Activated CD4-positive, alpha-beta T cell treated with anti-CD3 and anti-CD28 coated beads, Interleukin-2, amount 50 U/mL, for 16 hours (primary cell): ENCODE data around the gene NFKB1.

Experiments
- DNase-seq: peaks from one replicate; pipeline ENCODE4 v3.0.0-alpha.2; 2020

The NFKB1 gene

DNA sequence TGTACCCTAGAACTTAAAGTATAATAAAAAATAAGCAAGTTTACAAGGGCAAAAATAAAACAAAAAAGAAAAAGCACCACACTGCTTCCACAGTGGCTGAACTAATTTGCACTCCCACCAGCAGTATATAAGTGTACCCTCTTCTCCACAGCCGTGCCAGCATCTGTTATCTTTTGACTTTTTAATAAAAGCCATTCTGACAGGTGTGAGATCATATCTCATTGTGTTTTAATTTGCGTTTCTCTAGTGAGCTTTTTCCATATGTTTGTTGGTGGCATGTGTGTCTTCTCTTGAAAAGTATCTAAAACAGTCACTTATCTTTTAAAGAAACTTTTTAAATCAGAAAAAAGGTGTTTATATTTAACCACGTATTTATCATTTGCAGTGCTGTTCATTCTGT lies 71.3 kb downstream of the NFKB1 start:
- DNase-seq: no peak

DNA sequence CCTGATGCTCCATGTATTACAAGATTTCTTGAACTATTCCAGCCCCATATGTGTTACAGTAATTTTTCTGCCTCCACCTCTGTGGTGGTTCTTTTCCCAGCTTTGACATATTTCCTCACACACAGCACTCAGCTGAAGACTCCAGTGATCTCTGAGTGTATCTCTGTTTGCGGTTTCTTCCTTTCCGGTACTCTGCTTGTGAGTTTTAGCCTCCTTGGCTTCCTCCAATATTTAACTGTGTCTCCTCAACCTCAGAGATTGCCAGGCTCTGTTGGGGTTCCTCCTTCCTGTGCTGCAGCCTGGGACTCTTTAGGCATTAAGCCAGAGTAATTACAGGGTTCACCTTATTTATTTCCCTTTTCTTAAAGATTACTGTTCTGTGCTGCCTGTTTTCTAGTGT lies 73.2 kb downstream of the NFKB1 start:
- DNase-seq: no peak

- DNase-seq: no peak
These were observed 74.4 kb downstream of the NFKB1 start for GRCh38 chr4:102575369-102576129.

DNA sequence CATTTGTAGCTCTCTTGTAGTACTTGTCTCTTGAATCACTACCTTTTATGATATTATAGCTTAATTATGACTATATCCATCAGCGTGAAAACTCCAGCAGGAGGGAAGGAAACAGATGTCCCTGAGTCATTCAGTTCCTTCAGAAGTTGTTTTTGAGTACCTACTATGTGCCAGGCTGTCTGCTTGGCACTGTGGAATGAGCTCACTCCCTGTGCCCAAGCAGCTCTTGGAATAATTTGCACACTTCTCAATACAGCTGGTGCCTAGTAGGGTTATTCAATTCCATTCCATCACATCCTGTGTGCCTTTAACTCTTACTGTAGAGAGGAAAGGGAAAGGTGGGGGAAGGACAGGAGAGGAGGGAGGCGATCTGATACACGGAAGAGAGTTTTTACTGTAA lies 77.1 kb downstream of the NFKB1 start:
- DNase-seq: no peak

- no peak for DNase-seq
These were observed 77.7 kb downstream of the NFKB1 start for GRCh38 chr4:102578819-102579218.

GRCh38 chr4:102579794-102580462 lies 78.8 kb downstream of the NFKB1 start:
- DNase-seq: no peak

- peak; percentile 64 for DNase-seq
These were observed 79.3 kb downstream of the NFKB1 start for GRCh38 chr4:102580463-102580842.

DNA sequence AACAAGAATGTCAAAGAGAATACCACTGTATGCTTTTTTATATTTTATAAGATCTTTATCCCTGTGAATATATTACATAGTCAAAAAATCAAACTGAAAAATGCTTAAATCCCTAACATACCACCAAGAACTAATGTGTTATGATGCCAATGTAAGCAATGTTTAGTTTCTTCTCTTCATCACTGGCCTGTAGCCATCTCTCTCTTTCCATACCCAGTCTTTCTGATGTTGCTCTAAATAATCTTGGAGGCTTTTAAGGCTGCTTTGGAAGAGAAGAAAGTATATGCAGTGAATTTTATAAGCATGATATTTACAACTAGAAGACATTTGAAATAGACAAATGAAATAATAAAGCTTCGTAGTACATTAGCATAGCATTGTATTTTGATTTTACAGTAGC lies 82.9 kb downstream of the NFKB1 start:
- DNase-seq: no peak

DNA sequence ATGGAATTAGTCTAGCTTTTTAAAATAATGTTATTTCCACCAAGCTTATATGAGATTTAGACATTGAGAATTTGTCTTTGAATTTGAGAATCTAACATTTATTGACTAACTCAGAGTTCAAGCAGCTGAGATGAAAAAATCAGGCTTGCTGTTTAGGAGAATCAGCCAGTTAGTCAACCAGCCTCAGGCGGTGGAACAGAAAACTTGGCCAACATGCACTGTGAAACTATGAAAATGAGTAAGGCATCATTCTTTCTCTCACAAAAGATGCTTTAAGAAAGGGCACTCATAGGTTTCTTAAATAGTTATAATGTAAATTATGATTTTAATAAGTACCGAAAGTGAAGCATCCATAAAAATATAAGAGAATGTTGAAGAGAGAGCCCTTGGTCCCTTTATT lies 84.2 kb downstream of the NFKB1 start:
- peak; percentile 61 for DNase-seq

GRCh38 chr4:102586002-102586643 lies 85.0 kb downstream of the NFKB1 start:
- peak; percentile 61 for DNase-seq

DNA sequence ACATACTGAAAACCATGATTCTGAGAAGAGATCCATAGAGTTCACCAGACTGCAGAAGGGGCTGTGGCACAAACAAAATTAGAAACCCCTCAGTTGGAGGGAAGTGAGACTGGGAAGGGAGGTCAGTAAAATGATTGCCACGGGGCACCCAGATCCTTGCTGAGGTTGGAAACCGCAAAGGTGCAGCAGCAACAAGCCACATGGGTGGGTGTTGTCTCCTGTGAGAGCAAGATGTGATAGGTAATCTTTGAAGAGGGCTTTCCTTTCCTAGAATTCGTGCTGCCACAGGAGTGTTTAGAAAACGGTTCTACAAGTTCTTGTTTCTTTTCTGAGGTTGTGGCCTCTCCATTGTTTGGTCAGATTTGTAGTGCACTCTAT lies 85.5 kb downstream of the NFKB1 start:
- DNase-seq: peak; percentile 69

DNA sequence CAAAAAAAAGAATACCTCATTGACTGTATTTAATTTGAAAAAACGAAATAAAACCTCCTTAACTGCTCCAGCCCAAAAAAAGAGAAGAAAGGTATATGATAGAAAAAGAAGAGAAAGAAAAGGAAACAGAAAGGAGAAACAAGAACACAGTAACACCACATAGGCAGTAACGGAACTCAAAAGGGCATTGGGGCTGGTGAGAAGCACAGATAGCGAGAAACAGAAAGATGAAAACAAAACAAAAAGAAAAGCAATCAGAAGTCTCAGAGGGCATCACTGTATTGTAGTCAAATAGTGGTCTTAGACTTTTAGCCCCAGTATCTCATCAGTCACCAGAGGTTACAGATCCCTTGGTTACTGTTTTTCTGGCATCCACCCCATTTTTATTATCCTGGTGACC lies 88.6 kb downstream of the NFKB1 start:
- DNase-seq: no peak

DNA sequence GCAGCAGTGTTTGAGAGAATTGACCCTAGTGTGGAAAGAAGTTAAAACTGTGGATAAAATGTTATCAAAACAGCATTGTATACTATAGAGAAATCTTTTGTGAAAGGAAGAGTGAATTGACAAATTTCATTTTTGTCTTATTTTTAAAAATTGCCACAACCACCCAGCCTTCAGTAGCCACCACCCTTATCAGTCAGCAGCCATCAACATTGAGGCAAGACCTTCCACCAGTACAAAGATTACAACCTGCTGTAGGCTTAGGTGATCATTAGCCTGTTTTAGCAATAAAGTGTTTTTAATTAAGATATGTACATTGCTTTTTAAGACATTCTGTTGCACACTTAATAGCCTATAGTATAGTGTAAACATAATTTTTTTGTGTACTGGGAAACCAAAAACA lies 91.1 kb downstream of the NFKB1 start:
- no peak for DNase-seq

GRCh38 chr4:102593147-102593546 lies 92.0 kb downstream of the NFKB1 start:
- DNase-seq: no peak

GRCh38 chr4:102594000-102594399 lies 92.8 kb downstream of the NFKB1 start:
- DNase-seq: no peak

DNA sequence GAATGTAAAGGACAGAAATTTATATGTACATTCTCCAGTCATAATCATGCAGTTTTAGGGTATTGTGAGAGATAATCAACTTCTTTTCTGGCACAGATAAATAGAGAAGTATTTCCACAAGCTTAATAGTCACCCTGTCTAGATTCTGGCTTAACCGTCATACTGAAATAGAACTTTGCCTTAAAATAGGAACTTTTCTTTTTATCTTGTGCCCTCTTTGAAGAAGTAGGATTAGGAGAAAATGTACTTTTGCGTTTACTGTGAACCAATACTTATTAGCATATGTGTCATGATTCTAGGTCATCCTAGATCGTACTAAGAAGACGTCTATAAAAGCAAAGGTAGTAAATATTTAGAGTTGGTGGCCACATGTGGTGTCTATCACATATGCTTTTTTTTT lies 95.4 kb downstream of the NFKB1 start:
- DNase-seq: no peak

- DNase-seq: peak; percentile 51
These were observed 97.1 kb downstream of the NFKB1 start for GRCh38 chr4:102598086-102598761.

GRCh38 chr4:102598762-102599374 lies 97.7 kb downstream of the NFKB1 start:
- DNase-seq: no peak

DNA sequence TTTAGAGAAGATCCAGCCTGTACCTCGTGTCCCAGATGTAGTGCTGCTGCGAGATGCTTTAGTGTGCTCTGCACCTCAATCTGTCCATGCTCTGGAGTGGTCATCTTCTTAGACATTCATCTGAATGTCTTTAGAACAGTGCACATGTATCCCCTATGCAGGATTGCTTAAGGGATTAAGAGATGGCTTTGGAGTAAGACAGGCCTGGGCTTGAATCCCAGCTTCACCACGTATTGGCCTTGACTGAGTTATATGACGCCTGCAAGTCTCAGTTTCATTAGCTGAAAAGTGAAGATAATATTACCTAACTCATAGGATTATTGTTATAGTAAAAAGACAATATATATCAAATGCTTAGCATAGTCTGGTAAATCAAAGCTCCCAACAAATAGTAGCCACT lies 98.3 kb downstream of the NFKB1 start:
- DNase-seq: no peak

GRCh38 chr4:102599886-102600285 lies 98.7 kb downstream of the NFKB1 start:
- no peak for DNase-seq

GRCh38 chr4:102600689-102601088 lies 99.5 kb downstream of the NFKB1 start:
- DNase-seq: no peak

DNA sequence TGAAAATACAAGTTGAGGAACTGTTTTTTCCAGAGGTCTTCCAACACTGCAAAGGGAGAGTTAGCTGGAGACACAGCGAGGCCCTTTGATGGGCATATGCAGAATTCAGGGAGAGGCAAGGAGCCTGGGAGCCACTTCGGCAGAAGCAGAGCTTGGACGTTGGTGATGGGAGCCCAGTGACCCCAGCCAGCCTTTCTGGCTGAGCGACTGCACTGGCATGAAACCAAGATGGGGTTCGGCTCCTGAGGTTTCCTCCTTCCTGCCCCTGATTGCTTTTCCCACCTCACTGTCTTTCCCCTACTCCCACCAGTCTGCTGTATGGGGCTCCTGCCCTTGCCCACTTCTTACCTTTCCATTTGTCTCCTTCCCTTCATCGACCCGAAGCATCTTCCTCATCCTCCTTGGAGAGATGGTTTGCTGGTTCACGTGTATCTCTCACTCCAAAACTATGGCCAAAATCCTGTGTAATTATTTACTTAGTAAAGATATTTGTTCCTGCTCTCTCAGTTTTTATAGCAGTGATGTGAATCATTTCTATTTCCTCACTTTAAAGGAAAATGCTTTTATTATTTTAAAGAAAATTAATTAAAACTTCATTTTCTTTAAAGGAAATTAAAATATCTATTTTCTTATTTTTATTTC lies 100.5 kb downstream of the NFKB1 start:
- no peak for DNase-seq
